ENCODE measurements around the gene PPP1R9A. TPM values are rescaled to one million over a fixed set of nuclear protein-coding genes. Genes with fewer than 3 reads are reported as not detected.

PPP1R9A gene
- total RNA-seq, 3 donors from 2014 or later = 7.5 to 34.7 (median 19.3) TPM

DNA sequence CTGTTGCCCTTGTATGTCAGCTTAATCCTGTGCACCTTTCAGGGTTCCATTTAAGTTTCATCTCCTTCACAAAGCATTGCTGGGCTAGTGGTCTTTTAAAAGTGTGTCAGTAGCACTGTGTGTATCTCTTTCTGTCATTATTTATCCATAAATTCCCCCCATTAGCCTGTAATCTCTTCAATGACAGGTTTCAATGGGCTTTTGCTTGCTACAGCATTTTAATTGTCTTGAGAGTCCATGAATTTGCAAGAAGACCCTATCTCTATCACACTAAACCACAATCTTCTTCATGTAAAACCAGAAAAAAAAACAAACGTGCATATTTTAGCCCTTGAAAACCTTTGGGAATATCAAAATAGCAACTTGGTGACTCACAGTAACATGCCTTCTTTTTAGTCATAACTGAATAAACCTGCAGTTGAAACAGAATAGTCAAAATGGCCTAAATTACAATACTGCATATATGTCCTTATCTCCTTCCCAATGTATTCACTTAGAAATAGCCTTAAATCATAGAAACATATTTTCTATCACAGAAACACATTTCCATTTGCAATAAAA, 298.4 kb downstream of the PPP1R9A start:
- no peak for TF ChIP-seq POLR2A (IDR thresholded peaks at IDR 0.05)
- no peak for TF ChIP-seq POLR2AphosphoS5 (IDR thresholded peaks at IDR 0.05)
- TF ChIP-seq, protein P1, sequence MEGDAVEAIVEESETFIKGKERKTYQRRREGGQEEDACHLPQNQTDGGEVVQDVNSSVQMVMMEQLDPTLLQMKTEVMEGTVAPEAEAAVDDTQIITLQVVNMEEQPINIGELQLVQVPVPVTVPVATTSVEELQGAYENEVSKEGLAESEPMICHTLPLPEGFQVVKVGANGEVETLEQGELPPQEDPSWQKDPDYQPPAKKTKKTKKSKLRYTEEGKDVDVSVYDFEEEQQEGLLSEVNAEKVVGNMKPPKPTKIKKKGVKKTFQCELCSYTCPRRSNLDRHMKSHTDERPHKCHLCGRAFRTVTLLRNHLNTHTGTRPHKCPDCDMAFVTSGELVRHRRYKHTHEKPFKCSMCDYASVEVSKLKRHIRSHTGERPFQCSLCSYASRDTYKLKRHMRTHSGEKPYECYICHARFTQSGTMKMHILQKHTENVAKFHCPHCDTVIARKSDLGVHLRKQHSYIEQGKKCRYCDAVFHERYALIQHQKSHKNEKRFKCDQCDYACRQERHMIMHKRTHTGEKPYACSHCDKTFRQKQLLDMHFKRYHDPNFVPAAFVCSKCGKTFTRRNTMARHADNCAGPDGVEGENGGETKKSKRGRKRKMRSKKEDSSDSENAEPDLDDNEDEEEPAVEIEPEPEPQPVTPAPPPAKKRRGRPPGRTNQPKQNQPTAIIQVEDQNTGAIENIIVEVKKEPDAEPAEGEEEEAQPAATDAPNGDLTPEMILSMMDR (IDR thresholded peaks at IDR 0.05) = no peak
- Histone ChIP-seq H3K4me3 (no peak overlapping the region), H3K27me3 (no peaks in the 10 kb centered on the region), H3K36me3 (no peaks in the 10 kb centered on the region), H3K9me3 (no peaks in the 10 kb centered on the region), H3K4me1 (no peaks in the 10 kb centered on the region), H3K27ac (no peak overlapping the region)
- intact Hi-C loops (cut with DNase I; ENCODE audit: low total_unique reads) = no loop called here
- DNase-seq (ENCODE audit: low spot score in 2 of 2) = no peak

- H3K4me1 ChIP-seq = no peaks in the 10 kb centered on the region
- H3K36me3 ChIP-seq = no peaks in the 10 kb centered on the region
- H3K27ac ChIP-seq = no peak overlapping the region
- no peaks in the 10 kb centered on the region for H3K9me3 ChIP-seq
- no peak overlapping the region for H3K4me3 ChIP-seq
- DNase-seq (ENCODE audit: low spot score in 2 of 2) = no peak
- intact Hi-C loops (cut with DNase I; ENCODE audit: low total_unique reads) = no loop called here
- H3K27me3 ChIP-seq = no peaks in the 10 kb centered on the region
- TF ChIP-seq POLR2AphosphoS5 (IDR thresholded peaks at IDR 0.05) = no peak
- TF ChIP-seq, protein P1 (IDR thresholded peaks at IDR 0.05) = no peak
- no peak for TF ChIP-seq POLR2A (IDR thresholded peaks at IDR 0.05)
Measured at GRCh38 chr7:95209276-95209675, 301.9 kb downstream of the PPP1R9A start.

GRCh38 chr7:95209788-95210187, 302.4 kb downstream of the PPP1R9A start:
- TF ChIP-seq, protein P1 (IDR thresholded peaks at IDR 0.05) = no peak
- TF ChIP-seq POLR2AphosphoS5 (IDR thresholded peaks at IDR 0.05) (no peak), POLR2A (IDR thresholded peaks at IDR 0.05) (no peak)
- Histone ChIP-seq H3K27me3 (no peaks in the 10 kb centered on the region), H3K4me3 (no peak overlapping the region), H3K27ac (no peak overlapping the region), H3K36me3 (no peaks in the 10 kb centered on the region), H3K9me3 (no peaks in the 10 kb centered on the region), H3K4me1 (no peaks in the 10 kb centered on the region)
- intact Hi-C loops (cut with DNase I; ENCODE audit: low total_unique reads) = no loop called here
- no peak for DNase-seq (ENCODE audit: low spot score in 2 of 2)

- TF ChIP-seq POLR2AphosphoS5 (IDR thresholded peaks at IDR 0.05) = no peak
- TF ChIP-seq POLR2A (IDR thresholded peaks at IDR 0.05) = no peak
- TF ChIP-seq, protein P1 (IDR thresholded peaks at IDR 0.05) = no peak
- Histone ChIP-seq H3K27ac (peak overlapping the region in 1 of 2 donors; percentile 35), H3K27me3 (no peaks in the 10 kb centered on the region), H3K4me1 (no peaks in the 10 kb centered on the region), H3K36me3 (no peaks in the 10 kb centered on the region), H3K9me3 (no peaks in the 10 kb centered on the region), H3K4me3 (no peak overlapping the region)
- intact Hi-C loops (cut with DNase I; ENCODE audit: low total_unique reads) = no loop called here
- no peak for DNase-seq (ENCODE audit: low spot score in 2 of 2)
Measured at GRCh38 chr7:95213148-95213547, 305.8 kb downstream of the PPP1R9A start.

GRCh38 chr7:95213809-95214492, 306.6 kb downstream of the PPP1R9A start:
- no peaks in the 10 kb centered on the region for H3K9me3 ChIP-seq
- TF ChIP-seq POLR2A (IDR thresholded peaks at IDR 0.05) (no peak), POLR2AphosphoS5 (IDR thresholded peaks at IDR 0.05) (no peak)
- H3K27ac ChIP-seq = peak overlapping the region in 1 of 2 donors; percentile 35
- DNase-seq (ENCODE audit: low spot score in 2 of 2) = no peak
- H3K36me3 ChIP-seq = no peaks in the 10 kb centered on the region
- H3K4me3 ChIP-seq = no peak overlapping the region
- intact Hi-C loops (cut with DNase I; ENCODE audit: low total_unique reads) = no loop called here
- no peaks in the 10 kb centered on the region for H3K27me3 ChIP-seq
- no peaks in the 10 kb centered on the region for H3K4me1 ChIP-seq
